Measurements from ENCODE around the gene METTL2A. TPM values are rescaled to one million over a fixed set of nuclear protein-coding genes. Genes with fewer than 3 reads are reported as not detected.
"Not testable (repeated sequence)": the region's sequence is repeated elsewhere in the genome, so short reads cannot be mapped to it uniquely, and the experiment has no call there.

METTL2A gene, protein sequence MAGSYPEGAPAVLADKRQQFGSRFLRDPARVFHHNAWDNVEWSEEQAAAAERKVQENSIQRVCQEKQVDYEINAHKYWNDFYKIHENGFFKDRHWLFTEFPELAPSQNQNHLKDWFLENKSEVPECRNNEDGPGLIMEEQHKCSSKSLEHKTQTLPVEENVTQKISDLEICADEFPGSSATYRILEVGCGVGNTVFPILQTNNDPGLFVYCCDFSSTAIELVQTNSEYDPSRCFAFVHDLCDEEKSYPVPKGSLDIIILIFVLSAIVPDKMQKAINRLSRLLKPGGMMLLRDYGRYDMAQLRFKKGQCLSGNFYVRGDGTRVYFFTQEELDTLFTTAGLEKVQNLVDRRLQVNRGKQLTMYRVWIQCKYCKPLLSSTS
- total RNA-seq (2014; rRNA removed; shearing (Covaris generic)), result 31.8 and 37.6 TPM in 2 replicates
- polyA plus RNA-seq (2014; cell fraction: nucleus; rRNA removed), result 11.1 and 16.3 TPM in 2 replicates

DNA sequence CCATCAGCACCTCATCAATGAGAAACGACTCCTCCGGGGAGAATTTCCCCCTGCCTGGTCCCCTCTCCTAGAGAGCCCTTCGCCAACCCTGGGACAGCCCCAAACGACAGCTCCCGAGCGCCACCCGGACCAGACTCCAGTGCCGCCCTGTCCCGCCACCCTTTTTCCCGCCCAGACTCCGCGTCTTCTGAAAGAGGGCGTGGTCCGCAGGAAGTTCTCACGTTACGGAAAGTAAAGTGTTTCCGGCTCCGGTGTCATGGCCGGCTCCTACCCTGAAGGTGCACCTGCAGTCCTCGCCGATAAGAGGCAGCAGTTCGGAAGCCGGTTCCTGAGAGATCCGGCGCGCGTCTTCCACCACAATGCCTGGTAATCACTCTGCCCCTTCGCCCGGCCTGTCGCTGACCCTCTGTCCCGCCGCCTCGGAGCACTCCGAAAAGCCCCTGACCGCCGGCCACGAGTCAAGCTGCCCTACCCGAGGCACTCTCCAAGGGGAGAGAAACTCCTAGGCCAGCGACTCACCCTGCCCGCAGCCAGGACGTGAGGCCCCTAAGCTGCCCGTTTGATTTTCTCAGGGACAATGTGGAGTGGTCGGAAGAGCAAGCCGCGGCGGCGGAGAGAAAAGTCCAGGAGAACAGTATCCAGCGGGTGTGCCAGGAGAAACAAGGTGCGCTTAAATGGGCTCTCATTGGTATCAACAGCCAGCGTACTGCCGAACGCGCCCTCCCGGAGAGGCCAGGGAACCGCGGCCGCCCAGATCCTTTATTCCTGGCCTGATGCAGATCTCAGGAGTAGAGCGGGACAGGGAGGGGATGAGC lies at the start of gene METTL2A:
TSS of gene METTL2A (plus strand) at position 251 of the 815 bp plus-strand sequence. CDS start at position 257, 6 bp downstream.
- peak; percentile 92 for DNase-seq (ENCODE audit: extremely low read depth, low read depth)

- DNase-seq (ENCODE audit: extremely low read depth, low read depth), result no peak
Observed at GRCh38 chr17:62380253-62380652, 43.4 kb upstream of the METTL2A start, which contains the start of gene EFCAB3. Gene EFCAB3, plus strand, starts transcription at chr17:62380553. Its CDS starts 2,427 bp downstream, at chr17:62382980.

- no peak for DNase-seq (ENCODE audit: extremely low read depth, low read depth)
Observed at GRCh38 chr17:62381561-62381960, 42.1 kb upstream of the METTL2A start.

- no peak for DNase-seq (ENCODE audit: extremely low read depth, low read depth)
Observed at GRCh38 chr17:62388856-62389255, 34.8 kb upstream of the METTL2A start.

GRCh38 chr17:62392908-62393307 lies 30.8 kb upstream of the METTL2A start:
- no peak for DNase-seq (ENCODE audit: extremely low read depth, low read depth)

- no peak for DNase-seq (ENCODE audit: extremely low read depth, low read depth)
Observed at GRCh38 chr17:62398891-62399290, 24.8 kb upstream of the METTL2A start.

- DNase-seq (ENCODE audit: extremely low read depth, low read depth), result no peak
Observed at GRCh38 chr17:62405451-62405850, 18.2 kb upstream of the METTL2A start.

DNA sequence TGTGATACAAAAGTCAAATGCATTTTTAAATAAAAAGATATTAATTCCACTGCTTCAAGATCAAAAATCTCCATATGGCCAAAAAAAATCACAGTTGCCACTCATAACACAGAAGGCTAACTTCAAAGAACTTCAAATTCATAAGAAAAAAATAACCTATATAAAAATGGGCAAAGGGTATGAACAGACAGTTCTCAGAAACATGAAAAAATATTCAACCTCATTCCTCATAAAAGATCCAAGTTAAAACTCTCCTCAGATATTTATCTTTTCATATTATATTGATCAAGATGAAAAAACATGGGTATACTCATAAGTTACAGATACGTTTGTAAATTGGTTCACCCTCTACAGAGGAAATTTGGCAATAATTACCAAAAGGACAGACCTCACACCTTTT lies 10.6 kb upstream of the METTL2A start:
- not testable (repeated sequence) for DNase-seq (ENCODE audit: extremely low read depth, low read depth)

- not testable (repeated sequence) for DNase-seq (ENCODE audit: extremely low read depth, low read depth)
Observed at GRCh38 chr17:62426214-62426613, 2.5 kb downstream of the METTL2A start.

DNA sequence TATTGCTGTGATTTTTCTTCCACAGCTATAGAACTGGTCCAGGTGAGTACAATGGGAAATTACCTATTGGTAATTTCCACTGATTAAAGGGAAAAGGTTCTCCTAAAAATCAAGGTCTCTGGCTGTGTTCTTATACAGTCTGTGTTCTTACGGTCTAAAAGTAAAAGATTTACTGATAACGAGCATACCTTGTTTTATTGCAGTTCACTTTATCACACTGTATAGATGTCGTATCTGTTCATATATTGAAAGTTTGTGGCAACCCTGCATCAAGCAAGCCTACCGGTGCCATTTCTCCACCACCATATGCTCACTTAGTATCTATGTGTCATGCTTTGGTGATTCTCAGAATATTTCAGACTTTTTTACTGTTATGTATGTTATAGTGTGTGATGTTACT lies 11.6 kb downstream of the METTL2A start:
- DNase-seq (ENCODE audit: extremely low read depth, low read depth), result not testable (repeated sequence)

- not testable (repeated sequence) for DNase-seq (ENCODE audit: extremely low read depth, low read depth)
Observed at GRCh38 chr17:62441181-62441580, 17.5 kb downstream of the METTL2A start.

DNA sequence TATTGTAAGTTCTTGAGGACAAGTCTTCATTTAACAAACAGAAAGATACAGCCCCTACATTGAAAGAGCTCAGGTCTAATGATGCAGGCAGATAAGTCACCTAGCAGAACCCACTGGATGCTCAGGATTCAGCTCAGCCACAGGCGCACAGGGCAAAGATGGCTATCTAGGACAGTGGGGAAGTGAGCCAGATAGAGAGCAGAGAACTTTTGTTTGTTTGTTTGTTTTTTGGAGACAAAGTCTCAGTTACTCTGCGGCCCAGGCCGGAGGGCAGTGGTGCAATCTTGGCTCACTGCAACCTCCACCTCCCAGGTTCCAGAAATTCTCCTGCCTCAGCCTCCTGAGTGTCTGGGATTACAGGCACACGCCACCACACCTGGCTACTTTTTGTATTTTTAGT lies 20.4 kb downstream of the METTL2A start:
- no peak for DNase-seq (ENCODE audit: extremely low read depth, low read depth)

GRCh38 chr17:62445791-62446190 lies 22.1 kb downstream of the METTL2A start:
- not testable (repeated sequence) for DNase-seq (ENCODE audit: extremely low read depth, low read depth)

DNA sequence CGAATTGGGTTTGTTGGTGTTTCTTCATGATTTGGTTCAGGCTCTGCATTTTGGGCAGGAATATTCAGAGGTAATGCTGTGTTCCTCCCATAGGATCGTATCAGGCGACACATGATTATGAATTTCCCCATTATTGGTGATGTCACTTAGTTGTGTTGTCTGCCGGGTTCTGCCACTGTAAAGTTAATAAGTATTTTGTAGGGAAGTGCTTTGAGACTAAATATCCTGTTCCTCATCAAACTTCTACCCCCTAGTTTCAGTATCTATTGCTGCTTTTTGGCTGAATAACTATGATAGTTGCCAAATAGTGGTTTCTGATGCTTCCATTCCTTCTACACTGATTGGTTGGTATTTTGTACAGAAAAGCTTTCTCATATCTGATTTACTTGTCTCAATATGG lies 28.5 kb downstream of the METTL2A start:
- DNase-seq (ENCODE audit: extremely low read depth, low read depth), result not testable (repeated sequence)

- not testable (repeated sequence) for DNase-seq (ENCODE audit: extremely low read depth, low read depth)
Observed at GRCh38 chr17:62453041-62453440, 29.3 kb downstream of the METTL2A start.

DNA sequence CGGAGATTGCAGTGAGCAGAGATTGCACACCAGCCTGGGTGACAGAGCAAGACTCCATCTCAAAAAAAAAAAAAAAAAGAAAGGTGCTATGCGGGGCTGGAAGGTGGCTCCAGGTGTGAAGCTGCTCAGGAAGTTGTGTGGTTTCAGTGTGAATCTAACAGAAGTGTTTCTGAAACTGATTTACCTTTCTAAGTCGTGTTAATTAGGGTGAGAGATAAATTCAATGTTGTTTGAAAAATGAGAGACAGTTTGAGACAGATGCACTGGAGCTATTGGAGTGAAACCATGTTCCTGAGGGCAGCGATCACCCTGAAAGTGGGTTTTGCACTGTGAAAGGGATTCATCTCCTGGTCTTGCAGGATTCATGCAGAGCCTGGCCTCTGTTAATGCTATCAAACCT lies 30.0 kb downstream of the METTL2A start:
- DNase-seq (ENCODE audit: extremely low read depth, low read depth), result not testable (repeated sequence)

GRCh38 chr17:62454111-62454510 lies 30.4 kb downstream of the METTL2A start:
- DNase-seq (ENCODE audit: extremely low read depth, low read depth), result not testable (repeated sequence)

GRCh38 chr17:62456016-62456415 lies 32.3 kb downstream of the METTL2A start:
- no peak for DNase-seq (ENCODE audit: extremely low read depth, low read depth)

DNA sequence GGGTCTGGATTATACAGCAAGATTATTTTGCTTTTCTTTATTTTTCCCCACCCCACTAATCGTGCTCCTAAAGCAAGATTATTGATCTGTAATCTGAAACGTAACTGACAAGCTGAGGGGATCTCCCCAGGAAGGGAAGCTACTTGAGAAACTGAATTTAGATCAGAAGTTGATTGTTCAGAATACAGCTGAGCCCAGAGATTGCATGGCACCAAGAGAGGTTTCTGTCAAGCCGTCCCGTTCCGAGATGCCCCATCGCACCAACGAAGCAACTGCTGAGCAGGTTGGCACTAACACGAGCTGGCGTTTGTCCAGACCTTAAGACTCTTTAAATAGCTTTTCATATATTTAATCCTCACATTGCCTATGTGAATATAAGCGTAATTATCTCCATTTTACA lies 34.8 kb downstream of the METTL2A start:
- DNase-seq (ENCODE audit: extremely low read depth, low read depth), result not testable (repeated sequence)

DNA sequence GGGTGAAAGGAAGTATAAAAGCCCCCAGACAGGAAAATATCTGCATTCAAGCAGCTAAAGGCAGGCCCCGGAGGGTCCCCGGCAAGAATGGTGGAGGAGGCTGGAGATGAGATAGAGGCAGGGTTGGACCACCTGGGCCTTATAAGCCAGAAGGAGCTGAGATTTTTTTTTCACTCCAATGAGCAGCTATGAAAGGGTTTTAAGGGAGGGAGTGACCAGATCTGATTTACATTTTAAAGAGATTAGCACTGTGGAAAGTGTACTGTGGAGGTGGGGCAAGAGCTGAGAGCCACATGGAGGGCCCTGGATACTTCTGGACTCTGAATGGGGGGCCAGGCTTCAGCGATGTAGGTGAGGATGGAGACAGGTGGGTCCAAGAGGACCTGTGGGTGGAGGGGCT lies 40.7 kb downstream of the METTL2A start:
- not testable (repeated sequence) for DNase-seq (ENCODE audit: extremely low read depth, low read depth)

DNA sequence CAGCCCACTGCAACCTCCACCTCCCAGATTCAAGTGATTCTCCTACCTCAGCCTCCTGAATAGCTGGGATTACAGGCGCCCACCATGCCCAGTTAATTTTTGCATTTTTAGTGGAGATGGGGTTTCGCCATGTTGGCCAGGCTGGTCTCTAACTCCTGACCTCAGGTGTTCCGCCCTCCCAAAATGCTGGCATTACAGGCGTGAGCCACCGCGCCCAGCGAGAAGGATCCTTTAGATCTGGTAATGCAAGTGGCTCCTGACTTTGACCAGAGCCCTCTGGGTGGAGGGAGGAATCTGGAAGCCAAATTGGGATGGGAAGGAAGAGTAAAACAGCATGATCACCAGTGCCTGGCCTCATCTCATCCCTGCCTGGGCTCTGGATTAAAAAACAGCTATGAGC lies 41.6 kb downstream of the METTL2A start:
- not testable (repeated sequence) for DNase-seq (ENCODE audit: extremely low read depth, low read depth)

All from NCI-H460 (cell line).